Gastrocnemius medialis (tissue), 4 donors: Measurements from ENCODE around the gene SP8. TPM values are rescaled to one million over a fixed set of nuclear protein-coding genes. Genes with fewer than 3 reads are reported as not detected.
"Not testable (repeated sequence)": the region's sequence is repeated elsewhere in the genome, so short reads cannot be mapped to it uniquely, and the experiment has no call there.

Source experiments
- ATAC-seq, 2 donors: fragments of 150-250 bp; one replicate each; pipeline ENCODE4 v1.9.1; 2016
- DNase-seq, 2 donors: peaks; one replicate each; pipeline ENCODE4 v3.0.0-alpha.2; 2019
- H3K27ac ChIP-seq, 4 donors: fragments of 200-600 bp; sonication (generic); 1 replicate in 1 of 4; 2 replicates in 3 of 4; pipeline ENCODE4 v1.5.1; 2016 to 2018; ENCODE audit warnings: mild to moderate bottlenecking in 2 of 4, moderate library complexity in 1 of 4
- H3K27me3 ChIP-seq, 3 donors: fragments of 200-600 bp; sonication (generic) in 2 of 3; 1 replicate in 1 of 3; 2 replicates in 2 of 3; pipeline versions ENCODE4 v1.5.1 to v1.6.0; 2016 to 2019; ENCODE audit warnings: mild to moderate bottlenecking in 1 of 3, moderate library complexity in 1 of 3
- H3K36me3 ChIP-seq, 2 donors: fragments of 200-600 bp; sonication (generic) in 1 of 2; one replicate each; pipeline ENCODE4 v1.5.1; 2017 to 2018
- H3K4me1 ChIP-seq, 2 donors: fragments of 200-600 bp; sonication (generic) in 1 of 2; one replicate each; pipeline ENCODE4 v1.5.1; 2016 to 2017; ENCODE audit warnings: mild to moderate bottlenecking in 2 of 2
- H3K4me3 ChIP-seq, 4 donors: fragments of 200-600 bp; sonication (generic) in 3 of 4; 1 replicate in 1 of 4; 2 replicates in 3 of 4; pipeline ENCODE4 v1.5.1; 2016 to 2019; ENCODE audit warnings: mild to moderate bottlenecking in 2 of 4
- H3K9me3 ChIP-seq, 3 donors: fragments of 200-600 bp; sonication (generic) in 2 of 3; 1 replicate in 1 of 3; 2 replicates in 2 of 3; pipeline ENCODE4 v1.5.1; 2016 to 2019
- CTCF ChIP-seq, 5 experiments: fragments of 450-650 bp in 3 of 5; fragments of 200-600 bp in 2 of 5; sonication (generic) in 2 of 5; IDR thresholded peaks in 4 of 5; conservative IDR thresholded peaks in 1 of 5; 1 replicate in 4 of 5; 2 replicates in 1 of 5; pipeline ENCODE4 v1.5.1; 2016 to 2019; ENCODE audit warnings: antibody characterized with exemption in 5 of 5, mild to moderate bottlenecking in 3 of 5, moderate library complexity in 3 of 5
- POLR2A ChIP-seq, 2 donors: fragments of 450-650 bp; IDR thresholded peaks; one replicate each; pipeline ENCODE4 v1.6.1; 2017; ENCODE audit warnings: antibody characterized with exemption in 2 of 2, mild to moderate bottlenecking in 2 of 2, moderate library complexity in 2 of 2
- in situ Hi-C, 4 donors: fragments of 200-750 bp; cut with MboI; loops; one replicate each; pipeline versions ENCODE4 v1.15.0 to v1.8.0; 2017; ENCODE audit warnings: low sequenced_read_pairs in 4 of 4
- intact Hi-C: fragments of 100-400 bp; cut with DNase I; formaldehyde crosslinking; loops from one replicate; pipeline ENCODE4 v1.15.1; 2023; ENCODE audit warnings: low total_unique reads
- total RNA-seq, 4 donors: library from RNA; depleted of rRNA; stranded (reverse); fragments of >200 nt; gene quantifications; one replicate each; pipeline versions ENCODE4 v1.1.0 to v1.2.3, GENCODE V29; 2016

Gene SP8
- total RNA-seq, 4 donors from 2014 or later = not detected

GRCh38 chr7:20831451-20831850, 44.8 kb upstream of the SP8 start:
- in situ Hi-C loops (no loop called here), intact Hi-C loops (no loop called here)
- no peaks in the 10 kb centered on the region for H3K36me3 ChIP-seq
- DNase-seq (no peak), ATAC-seq (no peak)
- no peak overlapping the region for H3K27ac ChIP-seq
- H3K27me3 ChIP-seq = peaks cover 0 to 3% (median 0%) of the 10 kb centered on the region in 3 donors
- no peaks in the 10 kb centered on the region for H3K4me1 ChIP-seq
- TF ChIP-seq POLR2A (IDR thresholded peaks at IDR 0.05) (no peak), CTCF (IDR thresholded peaks at IDR 0.05 in 4 of 5, conservative IDR thresholded peaks at IDR 0.05 in 1 of 5) (no peak)
- no peaks in the 10 kb centered on the region for H3K9me3 ChIP-seq
- H3K4me3 ChIP-seq = no peak overlapping the region

- peaks cover 0 to 3% (median 0%) of the 10 kb centered on the region in 3 donors for H3K27me3 ChIP-seq
- in situ Hi-C loops = no loop called here
Measured at GRCh38 chr7:20828947-20829346, 42.3 kb upstream of the SP8 start.

DNA sequence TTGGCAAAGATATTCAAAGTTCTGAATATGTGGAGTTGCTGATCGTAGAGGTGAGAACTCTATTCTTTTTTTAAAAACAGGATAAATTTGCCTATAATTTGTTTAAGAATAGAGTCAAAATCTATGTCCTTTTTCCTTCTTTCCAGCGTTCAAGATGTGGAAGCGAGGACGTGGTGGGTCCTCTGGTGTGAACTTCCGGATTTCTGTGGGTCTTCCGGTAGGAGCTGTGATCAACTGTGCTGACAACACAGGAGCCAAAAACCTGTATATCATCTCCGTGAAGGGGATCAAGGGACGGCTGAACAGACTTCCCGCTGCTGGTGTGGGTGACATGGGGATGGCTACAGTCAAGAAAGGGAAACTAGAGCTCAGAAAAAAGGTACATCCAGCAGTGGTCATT, 40.5 kb upstream of the SP8 start:
- H3K27me3 ChIP-seq = no peaks in the 10 kb centered on the region
- no peaks in the 10 kb centered on the region for H3K9me3 ChIP-seq
- H3K4me3 ChIP-seq = no peak overlapping the region
- intact Hi-C loops (no loop called here), in situ Hi-C loops (no loop called here)
- no peaks in the 10 kb centered on the region for H3K36me3 ChIP-seq
- ATAC-seq (no peak), DNase-seq (no peak)
- no peaks in the 10 kb centered on the region for H3K4me1 ChIP-seq
- H3K27ac ChIP-seq = no peak overlapping the region
- TF ChIP-seq CTCF (IDR thresholded peaks at IDR 0.05 in 4 of 5, conservative IDR thresholded peaks at IDR 0.05 in 1 of 5) (no peak), POLR2A (IDR thresholded peaks at IDR 0.05) (no peak)

More at GRCh38 chr7:20828947-20829346, 42.3 kb upstream of the SP8 start:
- ATAC-seq (no peak), DNase-seq (no peak)
- no peak overlapping the region for H3K27ac ChIP-seq
- intact Hi-C loops = no loop called here
- no peak overlapping the region for H3K4me3 ChIP-seq
- H3K36me3 ChIP-seq = no peaks in the 10 kb centered on the region
- H3K4me1 ChIP-seq = no peaks in the 10 kb centered on the region
- H3K9me3 ChIP-seq = no peaks in the 10 kb centered on the region
- TF ChIP-seq CTCF (IDR thresholded peaks at IDR 0.05 in 4 of 5, conservative IDR thresholded peaks at IDR 0.05 in 1 of 5) (no peak), POLR2A (IDR thresholded peaks at IDR 0.05) (no peak)

DNA sequence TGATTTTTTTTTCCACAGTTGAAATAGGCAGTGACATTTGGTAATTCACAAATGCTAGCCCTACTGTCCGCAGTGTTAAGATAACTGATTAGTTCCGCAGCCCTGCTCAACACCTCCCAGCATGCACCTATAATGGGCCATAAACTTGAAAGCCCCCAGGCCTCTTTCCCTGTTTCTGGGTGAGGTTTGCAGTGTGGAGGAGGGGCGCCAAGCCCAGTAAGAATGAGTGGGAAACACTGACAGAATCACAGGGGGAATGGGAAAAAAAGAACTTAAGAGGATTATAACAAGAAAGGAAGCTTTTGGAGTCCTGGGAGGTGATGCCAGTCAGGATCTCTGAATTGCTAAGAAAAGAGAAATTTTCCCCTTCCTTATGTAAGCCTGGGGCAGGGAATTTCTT, 39.6 kb upstream of the SP8 start:
- H3K36me3 ChIP-seq = no peaks in the 10 kb centered on the region
- no peaks in the 10 kb centered on the region for H3K9me3 ChIP-seq
- in situ Hi-C loops (no loop called here), intact Hi-C loops (no loop called here)
- TF ChIP-seq POLR2A (IDR thresholded peaks at IDR 0.05) = no peak
- no peak for TF ChIP-seq CTCF (IDR thresholded peaks at IDR 0.05 in 4 of 5, conservative IDR thresholded peaks at IDR 0.05 in 1 of 5)
- DNase-seq (no peak), ATAC-seq (no peak)
- H3K27me3 ChIP-seq = no peaks in the 10 kb centered on the region
- no peaks in the 10 kb centered on the region for H3K4me1 ChIP-seq
- no peak overlapping the region for H3K4me3 ChIP-seq
- no peak overlapping the region for H3K27ac ChIP-seq

- TF ChIP-seq POLR2A (IDR thresholded peaks at IDR 0.05) (no peak), CTCF (IDR thresholded peaks at IDR 0.05 in 4 of 5, conservative IDR thresholded peaks at IDR 0.05 in 1 of 5) (no peak)
- Histone ChIP-seq H3K4me1 (no peaks in the 10 kb centered on the region), H3K36me3 (no peaks in the 10 kb centered on the region), H3K27ac (no peak overlapping the region), H3K27me3 (no peaks in the 10 kb centered on the region), H3K9me3 (no peaks in the 10 kb centered on the region), H3K4me3 (no peak overlapping the region)
- in situ Hi-C loops (no loop called here), intact Hi-C loops (no loop called here)
- DNase-seq (no peak), ATAC-seq (no peak)
Measured at GRCh38 chr7:20825555-20825954, 38.9 kb upstream of the SP8 start.

- in situ Hi-C loops, intact Hi-C loops, ATAC-seq: not testable (repeated sequence)
Measured at GRCh38 chr7:20821390-20821789, 34.7 kb upstream of the SP8 start.

More at GRCh38 chr7:20821390-20821789, 34.7 kb upstream of the SP8 start:
- not testable (repeated sequence) for H3K27ac ChIP-seq, DNase-seq, H3K36me3 ChIP-seq, H3K4me3 ChIP-seq, H3K4me1 ChIP-seq, H3K27me3 ChIP-seq, H3K9me3 ChIP-seq
